T-helper 1 cell treated with Interleukin-12 subunit alpha and Interleukin-12 subunit beta and Interleukin-4 antibody, amounts not matched to agents 30 μg/mL and 1 μg/mL, for 36 hours (primary cell): Measurements from ENCODE around the gene SH3BP1.
"Not testable (repeated sequence)": the region's sequence is repeated elsewhere in the genome, so short reads cannot be mapped to it uniquely, and the experiment has no call there.

Source experiments
- H3K27ac Mint-ChIP-seq: one replicate; pipeline ENCODE4 v1.8.0; 2021; ENCODE audit warnings: mild to moderate bottlenecking, mixed read lengths
- H3K27me3 Mint-ChIP-seq: one replicate; pipeline ENCODE4 v1.8.0; 2021; ENCODE audit warnings: low read depth, mixed read lengths
- H3K36me3 Mint-ChIP-seq: one replicate; pipeline ENCODE4 v1.8.0; 2021; ENCODE audit warnings: low read depth, mixed read lengths
- H3K4me1 Mint-ChIP-seq: one replicate; pipeline ENCODE4 v1.8.0; 2021; ENCODE audit warnings: low read depth, mixed read lengths
- H3K4me3 Mint-ChIP-seq: one replicate; pipeline ENCODE4 v1.8.0; 2021; ENCODE audit warnings: mild to moderate bottlenecking, moderate library complexity, mixed read lengths
- H3K9me3 Mint-ChIP-seq: one replicate; pipeline ENCODE4 v1.8.0; 2021; ENCODE audit warnings: mixed read lengths

SH3BP1 gene

DNA sequence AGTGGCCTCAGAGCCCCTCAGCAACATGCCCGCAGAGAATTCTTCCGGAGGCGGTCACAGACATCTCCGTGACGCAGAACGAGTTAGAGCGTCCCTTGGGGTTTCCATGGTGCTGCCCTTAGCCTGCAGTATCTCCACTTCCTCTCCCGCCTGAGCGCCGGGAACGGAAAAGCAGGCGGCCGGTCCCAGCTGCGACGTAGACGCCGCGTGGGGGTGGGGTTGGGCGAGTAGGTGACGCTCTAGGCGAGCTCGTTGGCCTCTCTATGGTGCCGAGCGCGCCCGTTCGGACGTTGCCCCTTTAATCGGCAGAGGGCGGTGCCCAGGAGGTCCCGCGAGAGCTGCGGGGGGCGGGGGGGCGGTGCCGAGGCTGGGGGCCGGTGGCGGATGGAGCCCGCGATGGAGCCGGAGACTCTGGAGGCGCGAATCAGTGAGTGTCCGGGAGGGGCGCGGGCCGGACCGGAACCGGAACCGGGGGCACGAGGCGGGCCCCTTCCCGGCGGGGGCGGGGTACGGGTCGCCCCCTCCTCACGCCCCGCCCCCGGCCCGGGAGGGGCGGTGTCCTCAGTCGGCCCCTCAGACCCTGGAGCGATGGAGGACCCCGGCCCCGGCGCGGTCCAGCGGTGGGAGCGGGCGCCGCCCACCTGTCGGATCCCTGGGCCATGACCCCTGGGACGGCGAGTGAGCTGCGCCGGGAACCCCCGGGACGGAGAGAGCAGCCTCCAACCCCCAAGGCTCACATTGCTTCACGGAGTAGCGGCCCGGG is 30.8 kb upstream of the SH3BP1 start, which contains the start of gene GGA1:
Gene GGA1, plus strand, starts transcription at position 358 of the 763 bp plus-strand sequence. Its CDS starts 27 bp downstream, at position 385.
- Mint-ChIP-seq H3K27me3 (peaks cover 5% of the 10 kb centered on the region), H3K4me3 (peak within 1 kb of the TSS; percentile 91), H3K36me3 (no peaks in the 10 kb centered on the region), H3K27ac (peak within 1 kb of the TSS; percentile 97), H3K4me1 (peaks cover 45% of the 10 kb centered on the region), H3K9me3 (no peaks in the 10 kb centered on the region)

DNA sequence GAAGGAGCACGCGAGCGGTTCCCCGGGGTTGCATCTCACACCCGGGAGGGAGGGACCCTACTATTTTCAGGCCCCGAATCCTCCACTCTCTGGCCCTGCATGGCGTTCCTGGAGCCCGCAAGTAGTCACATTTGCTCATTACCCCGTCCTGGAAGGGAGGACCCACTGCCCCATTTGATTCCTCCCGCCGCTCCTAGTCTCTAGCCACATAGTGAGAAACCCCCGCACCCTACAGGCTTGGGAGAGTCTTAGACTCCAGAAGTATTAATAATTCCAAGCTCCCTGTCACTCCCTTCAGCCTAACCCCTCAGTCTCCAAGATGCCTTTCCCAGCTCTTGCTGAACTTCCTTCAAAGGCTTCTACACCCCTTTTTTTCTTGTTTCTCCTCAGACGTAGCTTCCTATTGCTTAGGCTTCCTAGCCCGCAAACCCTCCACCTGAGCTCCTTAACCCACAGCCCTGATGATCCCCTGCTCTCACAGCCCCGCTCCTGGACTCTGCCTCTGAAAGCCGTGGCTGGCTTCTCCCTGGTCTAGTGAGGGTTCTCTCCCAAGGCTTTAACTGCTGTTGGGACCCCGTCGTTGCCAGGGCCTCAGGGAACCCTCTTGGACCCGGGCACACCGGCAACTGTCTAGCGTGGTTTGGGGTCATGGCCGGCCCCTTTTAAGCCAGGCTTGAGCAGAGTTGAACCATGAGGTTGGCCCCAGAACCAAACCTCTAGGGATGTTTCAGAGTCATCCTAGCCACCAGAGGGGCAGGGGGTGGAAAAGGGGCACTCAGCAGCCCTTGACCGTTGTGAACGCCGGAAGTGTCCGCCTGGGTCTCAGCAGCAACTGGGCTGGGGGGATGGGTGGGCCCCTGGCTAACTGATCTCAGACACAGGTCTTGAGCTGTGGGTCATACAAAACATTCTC is 30.0 kb upstream of the SH3BP1 start:
- peak overlapping the region; percentile 90 for H3K27ac Mint-ChIP-seq
- no peaks in the 10 kb centered on the region for H3K9me3 Mint-ChIP-seq
- H3K36me3 Mint-ChIP-seq: no peaks in the 10 kb centered on the region
- H3K4me1 Mint-ChIP-seq: peaks cover 42% of the 10 kb centered on the region
- H3K4me3 Mint-ChIP-seq: peak overlapping the region; percentile 91
- no peaks in the 10 kb centered on the region for H3K27me3 Mint-ChIP-seq

DNA sequence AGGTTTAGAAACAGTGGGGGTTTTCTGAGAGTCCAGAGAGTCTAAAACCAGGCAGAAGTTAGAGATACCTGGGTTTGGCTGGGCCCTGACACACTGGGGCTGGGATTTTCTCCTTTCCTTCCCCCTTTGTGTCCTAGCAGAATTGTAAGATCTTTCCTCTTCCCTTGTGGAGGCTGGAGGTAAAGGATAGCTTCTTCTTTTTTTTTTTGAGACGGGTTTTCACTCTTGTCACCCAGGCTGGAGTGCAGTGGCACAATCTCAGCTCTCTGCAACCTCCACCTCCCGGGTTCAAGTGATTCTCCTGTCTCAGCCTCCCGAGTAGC is 29.4 kb upstream of the SH3BP1 start:
- peaks cover 37% of the 10 kb centered on the region for H3K4me1 Mint-ChIP-seq
- peak overlapping the region; percentile 91 for H3K4me3 Mint-ChIP-seq

GRCh38 chr22:37610480-37611129 is 28.9 kb upstream of the SH3BP1 start:
- Mint-ChIP-seq H3K4me3 (peak overlapping the region; percentile 91), H3K36me3 (no peaks in the 10 kb centered on the region), H3K27me3 (no peaks in the 10 kb centered on the region), H3K27ac (no peak overlapping the region), H3K4me1 (peaks cover 33% of the 10 kb centered on the region), H3K9me3 (no peaks in the 10 kb centered on the region)

More for the DNA sequence above, 29.4 kb upstream of the SH3BP1 start:
- not testable (repeated sequence) for H3K36me3 Mint-ChIP-seq, H3K9me3 Mint-ChIP-seq, H3K27me3 Mint-ChIP-seq
- H3K27ac Mint-ChIP-seq: peak overlapping the region; percentile 90

DNA sequence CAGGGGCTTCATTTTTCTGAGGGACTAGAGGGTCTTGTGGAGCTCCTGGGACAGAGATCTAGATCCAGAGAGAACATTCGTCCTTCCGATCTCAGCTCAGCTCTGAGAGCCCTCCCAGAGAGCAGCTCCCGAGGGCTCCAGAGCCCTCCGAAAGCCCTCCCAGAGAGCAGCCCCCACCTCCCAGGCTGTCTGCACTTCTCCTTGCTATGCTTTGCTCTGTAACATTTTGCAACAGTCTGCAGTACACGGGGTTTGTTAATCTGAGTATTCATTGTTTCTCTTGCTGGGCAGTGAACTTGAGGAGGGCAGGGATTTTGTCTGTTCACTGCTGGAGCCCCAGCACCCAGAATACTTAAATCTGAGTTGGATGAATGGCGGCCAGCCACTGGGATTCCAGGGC is 28.3 kb upstream of the SH3BP1 start:
- peaks cover 29% of the 10 kb centered on the region for H3K4me1 Mint-ChIP-seq
- no peak overlapping the region for H3K27ac Mint-ChIP-seq
- peak overlapping the region; percentile 34 for H3K4me3 Mint-ChIP-seq
- H3K9me3 Mint-ChIP-seq: no peaks in the 10 kb centered on the region
- no peaks in the 10 kb centered on the region for H3K36me3 Mint-ChIP-seq
- no peaks in the 10 kb centered on the region for H3K27me3 Mint-ChIP-seq

DNA sequence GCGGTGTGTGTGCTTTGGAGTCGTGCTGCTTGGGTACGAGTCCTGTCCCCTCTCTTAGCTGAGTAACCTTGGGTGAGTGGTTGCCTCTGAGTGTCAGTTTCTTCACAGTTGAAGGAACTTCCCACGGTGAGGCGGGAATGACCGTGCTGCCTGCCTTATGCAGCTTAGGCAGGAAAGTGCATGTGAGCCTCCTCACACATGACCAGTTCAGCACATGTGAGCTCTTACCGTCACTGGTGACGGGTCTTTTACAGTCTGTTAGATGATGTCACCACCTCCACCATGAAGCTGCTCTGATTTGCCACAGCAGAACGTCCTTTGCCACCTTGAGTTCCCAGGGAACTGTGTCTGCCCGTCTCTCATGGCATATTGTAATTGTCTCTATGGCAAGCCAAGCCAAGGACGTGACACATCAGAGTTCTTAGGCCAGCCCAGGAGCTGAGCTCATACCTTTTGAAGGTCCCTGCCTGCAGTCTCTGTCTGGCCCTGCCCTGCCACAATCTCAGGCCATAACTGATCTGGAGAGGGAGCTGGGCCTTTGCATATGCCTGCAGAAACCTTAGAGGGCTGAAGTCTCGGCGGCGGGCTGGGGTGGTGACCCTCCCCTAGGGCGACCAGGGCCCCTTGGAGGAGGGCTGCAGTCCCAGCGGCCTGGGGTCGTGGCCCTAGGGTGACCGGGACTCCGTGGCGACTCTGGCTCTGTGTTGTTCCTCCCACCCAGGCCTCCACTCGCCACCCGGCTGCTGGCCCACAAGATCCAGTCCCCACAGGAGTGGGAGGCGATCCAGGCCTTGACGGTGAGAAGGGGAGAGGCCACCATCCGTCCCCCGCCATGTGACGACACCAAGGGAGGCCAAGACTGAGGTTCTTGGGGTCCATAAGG is 23.0 kb upstream of the SH3BP1 start:
- Mint-ChIP-seq H3K27me3 (no peaks in the 10 kb centered on the region), H3K4me1 (peaks cover 1% of the 10 kb centered on the region), H3K36me3 (peaks cover 9% of the 10 kb centered on the region), H3K27ac (no peak overlapping the region), H3K4me3 (no peak overlapping the region), H3K9me3 (no peaks in the 10 kb centered on the region)

- no peaks in the 10 kb centered on the region for H3K9me3 Mint-ChIP-seq
- H3K4me1 Mint-ChIP-seq: peaks cover 1% of the 10 kb centered on the region
- peaks cover 9% of the 10 kb centered on the region for H3K36me3 Mint-ChIP-seq
- H3K4me3 Mint-ChIP-seq: no peak overlapping the region
- no peak overlapping the region for H3K27ac Mint-ChIP-seq
- no peaks in the 10 kb centered on the region for H3K27me3 Mint-ChIP-seq
Observed at GRCh38 chr22:37617431-37617830, 22.0 kb upstream of the SH3BP1 start.

DNA sequence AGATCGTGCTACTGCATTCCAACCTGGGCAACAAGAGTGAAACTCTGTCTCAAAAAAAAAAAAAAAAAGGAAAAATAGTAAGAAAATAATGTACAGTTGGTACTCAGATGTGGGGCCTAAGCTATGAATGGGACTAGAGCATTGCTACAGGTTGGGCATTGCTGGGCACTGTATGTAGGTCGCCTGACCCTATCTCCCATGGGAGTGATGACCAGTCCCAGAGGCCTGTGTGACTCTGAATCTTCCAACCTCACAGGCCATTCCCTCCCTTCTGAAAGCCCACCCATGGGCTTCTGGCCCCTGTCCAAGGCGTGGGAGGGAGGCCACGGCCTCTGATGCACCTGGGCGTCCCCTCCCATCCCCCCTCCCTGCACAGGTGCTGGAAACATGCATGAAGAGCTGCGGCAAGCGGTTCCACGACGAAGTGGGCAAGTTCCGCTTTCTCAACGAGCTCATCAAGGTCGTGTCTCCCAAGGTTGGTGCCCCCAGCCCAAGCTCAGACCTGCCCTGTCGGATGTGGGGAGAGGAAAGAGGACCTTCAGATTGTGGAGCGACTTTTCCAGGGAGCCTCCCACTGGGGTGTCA is 21.3 kb upstream of the SH3BP1 start:
- no peak overlapping the region for H3K27ac Mint-ChIP-seq
- H3K36me3 Mint-ChIP-seq: peaks cover 11% of the 10 kb centered on the region
- no peak overlapping the region for H3K4me3 Mint-ChIP-seq
- H3K9me3 Mint-ChIP-seq: no peaks in the 10 kb centered on the region
- H3K27me3 Mint-ChIP-seq: no peaks in the 10 kb centered on the region
- peaks cover 3% of the 10 kb centered on the region for H3K4me1 Mint-ChIP-seq

DNA sequence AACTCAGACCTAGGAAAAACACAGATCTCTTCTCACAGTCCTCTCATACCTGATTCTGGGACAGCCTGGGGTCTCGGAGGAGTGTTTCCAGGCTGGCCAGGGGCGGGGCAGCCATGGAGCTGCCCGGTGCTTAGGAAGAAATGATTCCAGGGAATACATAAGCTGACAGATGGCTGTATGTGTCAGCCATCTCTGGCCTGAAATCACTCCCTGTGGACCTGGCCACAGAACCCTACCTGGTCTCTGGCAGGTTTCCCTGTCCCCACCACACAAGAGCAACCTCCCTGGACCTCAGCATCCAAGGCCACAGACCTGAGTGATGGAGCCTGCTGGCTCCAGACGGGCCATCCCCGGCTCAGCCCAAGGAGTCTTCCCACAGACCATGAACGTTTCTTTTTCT is 20.8 kb upstream of the SH3BP1 start:
- peaks cover 12% of the 10 kb centered on the region for H3K36me3 Mint-ChIP-seq

GRCh38 chr22:37619991-37620390 is 19.5 kb upstream of the SH3BP1 start:
- Mint-ChIP-seq H3K27ac (no peak overlapping the region), H3K4me3 (no peak overlapping the region), H3K9me3 (no peaks in the 10 kb centered on the region), H3K27me3 (no peaks in the 10 kb centered on the region), H3K4me1 (peaks cover 5% of the 10 kb centered on the region), H3K36me3 (peaks cover 15% of the 10 kb centered on the region)

More for the DNA sequence above, 20.8 kb upstream of the SH3BP1 start:
- Mint-ChIP-seq H3K4me1 (peaks cover 3% of the 10 kb centered on the region), H3K27me3 (no peaks in the 10 kb centered on the region), H3K4me3 (no peak overlapping the region), H3K27ac (no peak overlapping the region), H3K9me3 (no peaks in the 10 kb centered on the region)

- Mint-ChIP-seq H3K27ac (no peak overlapping the region), H3K9me3 (no peaks in the 10 kb centered on the region), H3K4me1 (peaks cover 11% of the 10 kb centered on the region), H3K4me3 (no peak overlapping the region), H3K36me3 (peaks cover 20% of the 10 kb centered on the region), H3K27me3 (no peaks in the 10 kb centered on the region)
Observed at GRCh38 chr22:37621352-37621860, 18.1 kb upstream of the SH3BP1 start.

- Mint-ChIP-seq H3K9me3 (no peaks in the 10 kb centered on the region), H3K4me1 (peaks cover 24% of the 10 kb centered on the region), H3K4me3 (no peak overlapping the region), H3K27me3 (no peaks in the 10 kb centered on the region), H3K27ac (peak overlapping the region; percentile 69), H3K36me3 (peaks cover 20% of the 10 kb centered on the region)
Observed at GRCh38 chr22:37623075-37624016, 16.1 kb upstream of the SH3BP1 start.

DNA sequence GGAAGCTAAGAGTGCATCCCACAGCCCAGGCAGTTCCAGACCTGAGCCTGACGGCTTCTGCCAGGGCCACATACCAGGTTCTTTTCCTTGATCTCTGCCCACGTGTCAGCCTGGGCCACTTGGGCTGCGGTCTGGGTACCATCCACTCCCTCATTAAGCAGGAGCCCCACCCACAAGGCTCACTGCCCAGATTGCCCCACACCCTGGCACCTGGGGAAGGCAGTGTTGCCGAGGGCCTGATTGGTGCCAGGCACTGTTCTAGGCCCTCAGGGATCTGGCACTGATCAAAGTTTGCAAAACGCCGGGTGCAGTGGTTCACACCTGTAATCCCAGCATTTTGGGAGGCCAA is 15.5 kb upstream of the SH3BP1 start:
- no peaks in the 10 kb centered on the region for H3K27me3 Mint-ChIP-seq
- no peak overlapping the region for H3K4me3 Mint-ChIP-seq
- H3K4me1 Mint-ChIP-seq: peaks cover 27% of the 10 kb centered on the region
- no peak overlapping the region for H3K27ac Mint-ChIP-seq
- peaks cover 14% of the 10 kb centered on the region for H3K36me3 Mint-ChIP-seq
- H3K9me3 Mint-ChIP-seq: no peaks in the 10 kb centered on the region
